HepG2 (cell line): ENCODE results near the gene NLRP2B. TPM values are rescaled to one million over a fixed set of nuclear protein-coding genes. Genes with fewer than 3 reads are reported as not detected.
A peak's percentile ranks its signal among the peaks of the same experiment; 100 is the strongest.

Experiments used
- AHDC1 ChIP-seq: sonication (generic); formaldehyde crosslinking; IDR thresholded peaks from 2 replicates; pipeline ENCODE4 v1.5.1; 2020; ENCODE audit warnings: mild to moderate bottlenecking, missing genetic modification reagents, borderline replicate concordance
- CSRNP1 ChIP-seq: sonication (generic); formaldehyde crosslinking; IDR thresholded peaks from 2 replicates; pipeline ENCODE4 v1.8.1; 2023; ENCODE audit warnings: mild to moderate bottlenecking, missing genetic modification reagents
- DDIT3 ChIP-seq: sonication (generic); formaldehyde crosslinking; IDR thresholded peaks from 2 replicates; pipeline ENCODE4 v1.4.0; 2020; ENCODE audit warnings: mild to moderate bottlenecking, missing genetic modification reagents
- GATA4 ChIP-seq: sonication (generic); IDR thresholded peaks from 2 replicates; pipeline ENCODE4 v1.6.1; 2016; ENCODE audit warnings: antibody characterized with exemption, low read depth, borderline replicate concordance
- ISX ChIP-seq: sonication (generic); formaldehyde crosslinking; conservative IDR thresholded peaks from 2 replicates; pipeline ENCODE4 v1.5.0; 2020; ENCODE audit warnings: missing genetic modification reagents
- SMYD3 ChIP-seq: sonication (generic); formaldehyde crosslinking; IDR thresholded peaks from 2 replicates; pipeline ENCODE4 v1.8.1; 2023; ENCODE audit warnings: mild to moderate bottlenecking, missing genetic modification reagents
- ZFP41 ChIP-seq: sonication (generic); formaldehyde crosslinking; IDR thresholded peaks from 2 replicates; pipeline ENCODE4 v1.4.0; 2020; ENCODE audit warnings: mild to moderate bottlenecking, missing genetic modification reagents, borderline replicate concordance
- ZNF101 ChIP-seq: sonication (generic); formaldehyde crosslinking; IDR thresholded peaks from 2 replicates; pipeline ENCODE4 v1.4.0; 2020; ENCODE audit warnings: mild to moderate bottlenecking, low read depth, missing genetic modification reagents, borderline replicate concordance
- ZNF335 ChIP-seq: sonication (generic); formaldehyde crosslinking; IDR thresholded peaks from 2 replicates; pipeline ENCODE4 v1.4.0; 2020; ENCODE audit warnings: missing genetic modification reagents
- ZNF652 ChIP-seq: IDR thresholded peaks from 2 replicates; pipeline ENCODE4 v1.6.1; 2016; ENCODE audit warnings: low read depth, borderline replicate concordance
- ZNF691 ChIP-seq: sonication (generic); formaldehyde crosslinking; IDR thresholded peaks from 2 replicates; pipeline ENCODE4 v1.4.0; 2020; ENCODE audit warnings: missing genetic modification reagents, low read depth, mild to moderate bottlenecking, borderline replicate concordance
- polyA plus RNA-seq, 8 experiments: library from polyadenylated mRNA; depleted of rRNA in 3 of 8; stranded (reverse) in 7 of 8; unstranded in 1 of 8; fragments of >200 nt; fragmentation: Illumina TruSeq in 4 of 8; extraction: Trizol in 4 of 8; gene quantifications; 2 replicates each; pipeline versions ENCODE4 v1.2.1 to v1.2.3, GENCODE V29; 2011 to 2016; ENCODE audit warnings: low read depth in 4 of 8, missing spikeins in 1 of 8, mixed read lengths in 1 of 8; ENCODE audit not compliant: insufficient read depth in 1 of 8
- total RNA-seq, 5 experiments: library from RNA; depleted of rRNA; stranded (reverse); fragments of >200 nt; fragmentation: Illumina TruSeq; extraction: Trizol; gene quantifications; 2 replicates each; pipeline ENCODE4 v1.2.3, GENCODE V29; 2016; ENCODE audit warnings: low read depth in 1 of 5
- TF ChIP-seq, protein P1 (sequence below): sonication (generic); formaldehyde crosslinking; IDR thresholded peaks from 2 replicates; pipeline ENCODE4 v1.8.0; 2022; ENCODE audit warnings: low read depth, missing genetic modification reagents
- TF ChIP-seq, protein P2 (sequence below), 2 experiments: fragments of 450-650 bp in 1 of 2; sonication (generic) in 1 of 2; formaldehyde crosslinking; IDR thresholded peaks; 2 replicates each; pipeline versions ENCODE4 v1.5.0 to v1.8.0; 2020 to 2022; ENCODE audit warnings: mild to moderate bottlenecking in 1 of 2, missing genetic modification reagents in 1 of 2
- TF ChIP-seq, protein P3 (sequence below): sonication (generic); formaldehyde crosslinking; IDR thresholded peaks from 2 replicates; pipeline ENCODE4 v1.8.1; 2023; ENCODE audit warnings: mild to moderate bottlenecking, moderate library complexity, missing genetic modification reagents
- TF ChIP-seq, protein P4 (sequence below): sonication (generic); formaldehyde crosslinking; IDR thresholded peaks from 2 replicates; pipeline ENCODE4 v1.4.0; 2020; ENCODE audit warnings: missing genetic modification reagents, borderline replicate concordance

Gene NLRP2B
- total and polyA plus RNA-seq, 2 of the 13 experiments (the other 11 are each of a cell fraction or from before 2014, with no cell fraction given) = not detected

DNA sequence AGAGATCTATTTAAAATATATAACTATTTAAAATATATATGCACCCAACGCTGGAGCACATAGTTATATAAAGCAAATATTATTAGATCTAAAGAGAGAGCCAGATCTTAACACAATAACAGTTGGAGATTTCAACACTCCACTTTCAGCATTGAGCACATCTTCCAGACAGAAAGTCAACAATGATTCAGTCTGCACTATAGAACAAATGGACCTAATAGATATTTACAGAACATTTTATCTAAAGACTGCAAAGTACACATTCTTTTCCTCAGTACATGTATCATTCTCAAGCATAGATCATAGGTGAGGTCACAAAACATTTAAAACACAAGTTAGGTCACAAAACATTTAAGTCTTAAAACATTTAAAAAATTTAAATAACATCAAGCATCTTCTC is 36.4 kb downstream of the NLRP2B start (continued):
- no peak; the same call in 1 of the 2 replicates for TF ChIP-seq AHDC1
- TF ChIP-seq SMYD3 (CRISPR knock-in tag) = no peak
- TF ChIP-seq ZNF652 (CRISPR knock-in tag) = no peak
- TF ChIP-seq, protein P1, sequence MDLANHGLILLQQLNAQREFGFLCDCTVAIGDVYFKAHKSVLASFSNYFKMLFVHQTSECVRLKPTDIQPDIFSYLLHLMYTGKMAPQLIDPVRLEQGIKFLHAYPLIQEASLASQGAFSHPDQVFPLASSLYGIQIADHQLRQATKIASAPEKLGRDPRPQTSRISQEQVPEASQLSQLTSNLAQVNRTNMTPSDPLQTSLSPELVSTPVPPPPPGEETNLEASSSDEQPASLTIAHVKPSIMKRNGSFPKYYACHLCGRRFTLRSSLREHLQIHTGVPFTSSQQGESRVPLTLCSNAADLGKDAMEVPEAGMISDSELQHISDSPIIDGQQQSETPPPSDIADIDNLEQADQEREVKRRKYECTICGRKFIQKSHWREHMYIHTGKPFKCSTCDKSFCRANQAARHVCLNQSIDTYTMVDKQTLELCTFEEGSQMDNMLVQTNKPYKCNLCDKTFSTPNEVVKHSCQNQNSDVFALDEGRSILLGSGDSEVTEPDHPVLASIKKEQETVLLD = no peak
- no peak for TF ChIP-seq DDIT3 (CRISPR knock-in tag)
- TF ChIP-seq ZNF335 = no peak
- no peak for TF ChIP-seq ISX (CRISPR knock-in tag)
- TF ChIP-seq ZFP41 (CRISPR knock-in tag) = no peak
- no peak for TF ChIP-seq CSRNP1 (CRISPR knock-in tag)
- TF ChIP-seq, protein P2, sequence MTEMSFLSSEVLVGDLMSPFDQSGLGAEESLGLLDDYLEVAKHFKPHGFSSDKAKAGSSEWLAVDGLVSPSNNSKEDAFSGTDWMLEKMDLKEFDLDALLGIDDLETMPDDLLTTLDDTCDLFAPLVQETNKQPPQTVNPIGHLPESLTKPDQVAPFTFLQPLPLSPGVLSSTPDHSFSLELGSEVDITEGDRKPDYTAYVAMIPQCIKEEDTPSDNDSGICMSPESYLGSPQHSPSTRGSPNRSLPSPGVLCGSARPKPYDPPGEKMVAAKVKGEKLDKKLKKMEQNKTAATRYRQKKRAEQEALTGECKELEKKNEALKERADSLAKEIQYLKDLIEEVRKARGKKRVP (CRISPR knock-in tag; IDR thresholded peaks at IDR 0.05) = peak in 1 of 2 experiments; percentile 27; a peak in 1 of 4 replicates
- TF ChIP-seq, protein P3, sequence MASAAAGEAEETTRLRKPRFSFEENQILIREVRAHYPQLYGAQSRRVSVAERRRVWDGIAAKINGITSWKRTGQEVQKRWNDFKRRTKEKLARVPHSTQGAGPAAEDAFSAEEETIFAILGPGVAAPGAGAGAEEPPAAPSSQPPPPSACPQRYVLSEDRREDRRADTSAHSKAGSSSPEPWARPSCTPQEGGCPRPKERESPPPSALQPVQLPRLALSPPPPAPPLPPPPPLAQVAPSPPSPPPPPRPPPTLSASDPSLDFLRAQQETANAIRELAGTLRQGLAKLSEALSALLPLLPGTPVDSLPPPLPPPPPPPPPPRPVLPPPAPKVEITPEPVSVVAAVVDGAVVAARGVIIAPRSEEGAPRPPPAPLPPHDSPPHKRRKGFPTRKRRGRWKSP (CRISPR knock-in tag) = no peak
- TF ChIP-seq, protein P4, sequence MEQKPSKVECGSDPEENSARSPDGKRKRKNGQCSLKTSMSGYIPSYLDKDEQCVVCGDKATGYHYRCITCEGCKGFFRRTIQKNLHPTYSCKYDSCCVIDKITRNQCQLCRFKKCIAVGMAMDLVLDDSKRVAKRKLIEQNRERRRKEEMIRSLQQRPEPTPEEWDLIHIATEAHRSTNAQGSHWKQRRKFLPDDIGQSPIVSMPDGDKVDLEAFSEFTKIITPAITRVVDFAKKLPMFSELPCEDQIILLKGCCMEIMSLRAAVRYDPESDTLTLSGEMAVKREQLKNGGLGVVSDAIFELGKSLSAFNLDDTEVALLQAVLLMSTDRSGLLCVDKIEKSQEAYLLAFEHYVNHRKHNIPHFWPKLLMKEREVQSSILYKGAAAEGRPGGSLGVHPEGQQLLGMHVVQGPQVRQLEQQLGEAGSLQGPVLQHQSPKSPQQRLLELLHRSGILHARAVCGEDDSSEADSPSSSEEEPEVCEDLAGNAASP (CRISPR knock-in tag) = no peak
- TF ChIP-seq ZNF101 (CRISPR knock-in tag) = no peak
- TF ChIP-seq GATA4 = no peak
- TF ChIP-seq ZNF691 (CRISPR knock-in tag) = no peak
